AG04450 (cell line): ENCODE data around the gene GPR85. TPM values are rescaled to one million over a fixed set of nuclear protein-coding genes. Genes with fewer than 3 reads are reported as not detected.

Source experiments
- CTCF ChIA-PET: fragments of 300-600, 350-600 bp; formaldehyde crosslinking; extraction: SDS; loops from one replicate; lab custom pipeline; 2022; ENCODE audit warnings: antibody characterized with exemption, inconsistent platforms; lab: Charles Lee
- POLR2A ChIA-PET: fragments of 350-600 bp; formaldehyde crosslinking; extraction: SDS; loops from one replicate; lab custom pipeline; 2021; ENCODE audit warnings: antibody characterized with exemption, inconsistent platforms; lab: Yijun Ruan, JAX
- DNase-seq: peaks from one replicate; pipeline ENCODE4 v3.0.0-alpha.2; 2011; ENCODE audit warnings: low read depth, low spot score
- H3K27ac ChIP-seq: one replicate; pipeline ENCODE4 v1.5.1; 2012; ENCODE audit warnings: low read depth, low read length, control low read depth
- H3K27me3 ChIP-seq: one replicate; pipeline ENCODE4 v1.6.0; 2012; ENCODE audit warnings: low read length; ENCODE audit not compliant: control insufficient read depth, insufficient read depth
- H3K4me3 ChIP-seq: 2 replicates; pipeline ENCODE4 v1.5.1; 2011; ENCODE audit warnings: mild to moderate bottlenecking, low read depth, low read length, control low read depth
- H3K9me3 ChIP-seq: 2 replicates; pipeline ENCODE4 v1.5.1; 2012; ENCODE audit warnings: low read length; ENCODE audit not compliant: control insufficient read depth, insufficient read depth
- CTCF ChIP-seq: IDR thresholded peaks from 2 replicates; pipeline ENCODE4 v1.5.1; 2011; ENCODE audit warnings: low read depth, low read length, control low read depth, inconsistent platforms
- polyA minus RNA-seq: library from RNA; depleted of rRNA, polyadenylated mRNA; stranded (reverse); fragments of >200 nt; gene quantifications from 2 replicates; pipeline ENCODE4 v1.2.3, GENCODE V29; 2011; rRNA and poly(A)+ RNA removed
- polyA plus RNA-seq: library from polyadenylated mRNA; depleted of rRNA; stranded (reverse); fragments of >200 nt; gene quantifications from 2 replicates; pipeline ENCODE4 v1.2.3, GENCODE V29; 2011; rRNA removed

Gene GPR85
- polyA plus RNA-seq (5.0 and 6.6 TPM in 2 replicates), polyA minus RNA-seq (3.9 and 4.4 TPM in 2 replicates)

GRCh38 chr7:113086431-113086888, at the start of gene GPR85:
TSS of gene GPR85 (minus strand) at chr7:113086827. CDS start at chr7:113084721, 2,106 bp downstream.
- Histone ChIP-seq H3K4me3 (peak within 1 kb of the TSS; percentile 71), H3K27me3 (no peaks in the 10 kb centered on the region), H3K27ac (peak within 1 kb of the TSS; percentile 97), H3K9me3 (no peaks in the 10 kb centered on the region)
- CTCF ChIA-PET, result interaction anchor here (0.6 to 1.7 kb wide), 10 partner anchors 9 to 1113 kb away, joined by 3 to 7 read pairs (median 4); no protein-coding TSS in a partner anchor
- POLR2A ChIA-PET, result interaction anchor here (0.6 to 0.8 kb wide), 5 partner anchors 11 to 624 kb away, joined by 3 to 8 read pairs (median 4); a partner anchor contains a TSS
- TF ChIP-seq CTCF, result no peak
- peak; percentile 37 for DNase-seq

- Histone ChIP-seq H3K9me3 (no peaks in the 10 kb centered on the region), H3K27me3 (no peaks in the 10 kb centered on the region), H3K4me3 (no peak overlapping the region), H3K27ac (no peak overlapping the region)
- TF ChIP-seq CTCF, result no peak
- CTCF ChIA-PET, result no interaction called here
- DNase-seq, result no peak
- POLR2A ChIA-PET, result no interaction called here
These were observed 47.4 kb upstream of the GPR85 start for GRCh38 chr7:113134025-113134424.

GRCh38 chr7:113131367-113131766, 44.7 kb upstream of the GPR85 start:
- ChIA-PET CTCF (interaction anchor here (5.1 kb wide), 1 partner anchor 28 kb away, joined by 25 read pairs; no protein-coding TSS in a partner anchor), POLR2A (no interaction called here)
- no peak for DNase-seq
- Histone ChIP-seq H3K4me3 (no peak overlapping the region), H3K27me3 (no peaks in the 10 kb centered on the region), H3K9me3 (no peaks in the 10 kb centered on the region), H3K27ac (no peak overlapping the region)
- TF ChIP-seq CTCF, result no peak

- H3K27me3 ChIP-seq, result no peaks in the 10 kb centered on the region
- no peak overlapping the region for H3K27ac ChIP-seq
- no peaks in the 10 kb centered on the region for H3K9me3 ChIP-seq
- no peak for DNase-seq
- H3K4me3 ChIP-seq, result no peak overlapping the region
- ChIA-PET CTCF (interaction anchor here (1.1 to 5.1 kb wide), 2 partner anchors 9 to 32 kb away, joined by 3 to 25 read pairs; no protein-coding TSS in a partner anchor), POLR2A (no interaction called here)
- no peak for TF ChIP-seq CTCF
These were observed 41.4 kb upstream of the GPR85 start for GRCh38 chr7:113128031-113128430.

- CTCF ChIA-PET, result interaction anchor here (1.0 to 2.5 kb wide), 2 partner anchors 34 to 296 kb away, joined by 4 to 18 read pairs; no protein-coding TSS in a partner anchor
- H3K9me3 ChIP-seq, result no peaks in the 10 kb centered on the region
- DNase-seq, result no peak
- TF ChIP-seq CTCF, result no peak
- H3K27ac ChIP-seq, result no peak overlapping the region
- POLR2A ChIA-PET, result no interaction called here
- no peaks in the 10 kb centered on the region for H3K27me3 ChIP-seq
- H3K4me3 ChIP-seq, result no peak overlapping the region
These were observed 39.1 kb upstream of the GPR85 start for GRCh38 chr7:113125728-113126127.
